T-helper 22 cell (primary cell): Measurements from ENCODE around the gene ZNF124.

ENCODE experiments used
- DNase-seq: peaks from one replicate; pipeline ENCODE4 v3.0.0-alpha.2; 2020; ENCODE audit warnings: low read depth

Gene ZNF124

DNA sequence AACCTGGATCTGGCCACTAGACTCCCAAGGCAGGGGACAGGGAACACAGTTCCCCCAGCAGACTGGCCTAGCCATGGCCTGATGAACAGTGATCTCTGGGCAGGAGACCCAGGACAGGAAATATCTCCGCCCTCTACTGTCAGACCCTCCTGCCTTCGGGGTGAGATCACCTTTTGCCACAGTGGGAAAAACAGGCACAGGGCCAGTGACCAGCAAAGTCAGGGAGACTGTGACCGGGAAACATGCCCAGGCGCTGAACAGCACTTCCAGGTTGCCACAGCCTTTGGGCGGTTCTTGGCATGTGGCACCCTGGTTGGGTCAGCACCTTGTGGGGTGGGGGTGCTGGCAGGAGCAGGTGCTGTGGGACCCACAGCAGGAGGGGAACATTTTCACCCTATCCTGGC, 58.7 kb downstream of the ZNF124 start:
- no peak for DNase-seq

DNA sequence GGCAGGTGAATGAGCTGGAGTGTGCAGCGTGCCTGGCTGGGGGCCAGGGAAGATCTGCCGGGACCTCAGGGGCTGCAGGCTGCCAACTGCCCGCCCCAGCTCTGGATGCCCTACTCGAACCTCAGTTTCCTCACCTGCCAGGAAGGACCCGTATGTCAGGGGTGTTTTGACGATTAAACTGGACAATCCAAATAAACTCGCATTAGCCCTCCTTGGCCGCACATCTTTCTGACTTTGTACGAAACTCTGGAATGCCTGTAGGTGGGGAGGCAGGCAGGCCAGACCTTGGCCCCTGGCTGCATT, 59.4 kb downstream of the ZNF124 start:
- DNase-seq = no peak

DNA sequence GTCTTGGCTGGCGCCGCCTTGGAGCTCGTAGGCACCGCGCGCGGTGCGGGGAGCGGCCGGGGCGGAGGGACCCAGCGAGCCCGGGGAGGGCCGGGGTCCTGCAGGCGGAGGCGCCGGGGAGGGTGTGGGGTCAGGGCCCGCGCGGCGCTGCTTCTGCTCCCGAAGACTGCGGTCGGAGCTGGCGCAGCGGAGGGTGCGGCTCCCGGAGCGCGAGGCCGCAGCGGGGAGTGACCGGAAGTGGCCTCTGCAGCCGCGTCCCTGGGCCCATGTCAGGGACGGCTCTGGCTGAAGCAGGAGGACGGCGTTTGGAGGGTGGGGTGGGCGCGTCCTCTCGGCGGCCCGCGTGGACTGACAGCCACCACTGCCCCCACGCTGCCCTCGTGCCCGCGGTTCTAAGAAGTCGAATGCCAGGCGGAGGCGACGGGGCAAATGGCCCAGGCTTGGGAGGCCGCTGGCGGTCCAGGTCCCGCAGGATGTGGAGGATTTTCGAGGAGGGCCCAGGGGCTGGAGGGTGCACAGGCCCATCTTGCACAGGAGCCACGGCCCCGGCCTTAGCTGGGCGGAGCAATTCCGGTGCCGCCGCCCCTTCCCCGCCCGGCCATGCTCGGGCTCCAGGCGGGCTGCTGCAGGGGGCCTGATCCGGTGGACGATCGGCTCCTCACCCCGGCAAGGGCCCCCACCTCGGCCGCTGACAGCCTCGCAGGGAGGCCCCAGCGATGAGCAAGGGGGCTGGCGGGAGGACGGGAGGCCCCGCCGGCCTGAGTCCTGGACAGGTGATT, 59.9 kb downstream of the ZNF124 start:
- DNase-seq = no peak

DNA sequence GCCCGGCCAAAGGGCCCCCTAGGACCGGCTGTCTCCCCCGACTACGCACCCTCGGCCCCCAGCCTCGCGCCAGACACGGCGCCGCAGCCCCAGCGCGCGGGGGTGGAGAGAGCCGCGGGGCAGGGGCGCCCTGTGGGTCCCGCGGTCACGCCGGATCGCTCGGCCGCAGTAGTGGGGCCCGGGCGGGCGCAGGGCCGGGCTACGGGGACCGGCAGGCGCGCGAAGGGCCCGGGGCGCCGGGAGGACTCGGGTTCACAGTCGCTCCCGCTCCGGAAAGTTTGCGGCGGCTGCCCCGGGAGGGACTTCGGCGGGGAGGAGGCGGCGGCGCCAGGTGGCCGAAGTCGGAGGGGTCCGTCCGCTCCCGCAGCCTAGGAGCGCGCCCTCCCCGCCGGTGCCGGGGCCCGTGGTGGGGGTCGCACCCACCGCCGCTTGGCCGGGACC, 60.5 kb downstream of the ZNF124 start:
- DNase-seq = no peak

DNA sequence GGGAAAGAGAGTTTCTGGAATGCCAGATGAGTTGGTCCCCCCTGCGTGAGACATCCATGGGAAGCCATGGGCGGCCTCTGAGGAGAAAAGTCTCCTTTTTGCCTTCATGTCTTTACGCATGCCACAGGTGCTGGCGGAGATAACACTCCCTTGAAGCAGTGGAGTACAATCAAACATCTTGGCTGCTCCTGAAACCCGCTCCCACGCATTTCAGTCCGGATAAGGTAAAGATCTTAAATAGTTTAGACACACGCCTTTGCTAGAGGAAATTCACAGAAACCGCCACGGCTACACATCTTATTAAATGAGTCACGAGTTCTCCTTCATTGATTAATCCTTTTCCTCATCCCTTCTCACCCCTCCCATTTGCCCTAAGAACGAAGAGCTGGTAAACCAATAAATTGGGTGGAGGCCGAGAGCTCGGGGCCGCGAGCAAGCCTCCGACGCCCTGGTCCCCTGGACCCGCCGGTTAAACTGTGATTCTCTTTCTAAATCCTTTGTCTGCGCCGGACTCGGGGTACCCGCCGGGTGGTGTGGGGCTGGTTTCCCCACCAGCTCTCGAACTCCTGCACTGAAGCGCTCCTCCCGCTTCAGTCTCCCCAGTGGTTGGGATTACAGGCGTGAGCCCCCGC, 61.1 kb downstream of the ZNF124 start:
- no peak for DNase-seq

DNA sequence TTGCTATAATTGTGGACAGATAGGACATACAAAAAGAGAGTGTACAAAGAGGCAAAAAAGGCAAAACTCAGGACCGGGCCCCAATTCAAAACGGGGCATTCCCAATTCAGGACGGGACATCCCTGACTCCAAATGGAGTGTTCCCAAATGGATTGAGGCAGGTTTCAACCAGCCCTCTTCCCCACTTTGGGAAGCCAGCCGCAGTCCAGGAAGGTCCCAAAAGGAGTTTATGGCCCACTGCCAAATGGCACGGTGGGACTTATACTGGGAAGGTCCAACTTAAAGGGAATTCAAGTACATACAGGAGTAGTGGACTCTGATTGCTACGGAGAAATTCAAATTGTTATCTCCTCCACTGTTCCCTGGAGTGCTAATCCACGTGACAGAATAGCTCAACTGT, 64.1 kb downstream of the ZNF124 start:
- DNase-seq = no peak

DNA sequence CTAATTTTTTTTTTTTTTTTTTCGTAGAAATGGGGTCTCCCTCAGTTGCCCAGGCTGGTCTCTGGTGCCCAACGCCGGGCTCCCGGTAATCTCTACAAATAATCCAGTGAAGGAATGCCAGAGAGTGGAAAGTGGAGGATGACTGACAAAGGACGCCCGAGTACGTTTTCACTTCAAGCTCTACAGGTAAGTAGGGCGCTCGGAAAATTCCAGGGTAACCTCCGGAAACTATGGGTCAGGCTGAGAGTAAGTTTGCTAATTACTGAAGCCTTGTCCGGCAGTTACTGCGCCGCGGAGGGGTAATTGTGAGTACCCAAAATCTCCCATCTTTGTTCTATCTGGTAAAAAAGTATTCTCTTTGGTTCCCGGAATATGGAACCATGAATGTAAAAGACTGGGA, 65.9 kb downstream of the ZNF124 start:
- DNase-seq = no peak
